HCT116 (cell line): Measurements from ENCODE around the gene SENP3. TPM values are rescaled to one million over a fixed set of nuclear protein-coding genes. Genes with fewer than 3 reads are reported as not detected.
A peak's percentile ranks its signal among the peaks of the same experiment; 100 is the strongest.

Source experiments
- ATAC-seq: fragments of 200-7000 bp; cut with Tn5 transposase; 2 replicates; pipeline ENCODE4 v1.9.1; 2020; ENCODE audit warnings: mild to moderate bottlenecking, moderate library complexity
- BruUV-seq: library from RNA; stranded (reverse); fragments of 400-500 nt; replicated peaks from 2 replicates; lab custom pipeline; 2021; lab: Mats Ljungman, UMichigan
- CTCF ChIA-PET: fragments of 300-600 bp; sonication (Branson Sonifier 250); formaldehyde crosslinking; loops from one replicate; lab custom pipeline; 2021; ENCODE audit warnings: antibody characterized with exemption; lab: Charles Lee
- POLR2A ChIA-PET: fragments of 300-600, 350-600 bp; sonication (Branson Sonifier 250); formaldehyde crosslinking; loops from one replicate; lab custom pipeline; 2021; ENCODE audit warnings: antibody characterized with exemption; lab: Charles Lee
- RAD21 ChIA-PET, 2 experiments: fragments of 300-600 bp; sonication (Branson Sonifier 250); formaldehyde crosslinking; loops; one replicate each; lab custom pipeline; 2023; ENCODE audit warnings: low total read pairs in 2 of 2; ENCODE audit not compliant: uncharacterized antibody in 2 of 2, unreplicated experiment in 2 of 2, low non-redundant PET in 1 of 2; lab: Charles Lee
- DNase-seq: peaks from one replicate; pipeline ENCODE4 v3.0.0-alpha.2; 2010; ENCODE audit warnings: low read depth, low spot score
- H2AFZ ChIP-seq: fragments of 200-600 bp; shearing (Covaris generic), sonication (generic); 2 replicates; pipeline ENCODE4 v1.6.1; 2017; ENCODE audit warnings: low read depth, mixed run types, mixed read lengths, antibody characterized with exemption, low read length; ENCODE audit not compliant: poor library complexity, severe bottlenecking
- H3K27ac ChIP-seq: 2 replicates; pipeline ENCODE4 v1.5.1; 2012; ENCODE audit warnings: low read depth, low read length
- H3K27me3 ChIP-seq: fragments of 200-600 bp; sonication (generic); 2 replicates; pipeline ENCODE4 v1.6.1; 2016; ENCODE audit warnings: mixed run types, low read length, mixed read lengths; ENCODE audit not compliant: insufficient read depth
- H3K36me3 ChIP-seq, 2 experiments: fragments of 200-500 bp in 1 of 2; fragments of 200-600 bp in 1 of 2; sonication (Bioruptor generic) in 1 of 2; sonication (generic) in 1 of 2; 2 replicates each; pipeline versions ENCODE4 v1.5.1 to v1.6.1; 2014 to 2016; ENCODE audit warnings: low read length in 2 of 2, inconsistent platforms in 1 of 2, mixed read lengths in 1 of 2, mixed run types in 1 of 2; ENCODE audit not compliant: insufficient read depth in 2 of 2, control insufficient read depth in 1 of 2
- H3K4me1 ChIP-seq, 2 experiments: fragments of 200-600 bp in 1 of 2; sonication (generic) in 1 of 2; 2 replicates each; pipeline versions ENCODE4 v1.5.1 to v1.6.1; 2012 to 2017; ENCODE audit warnings: low read length in 2 of 2, inconsistent platforms in 1 of 2, mild to moderate bottlenecking in 1 of 2, mixed read lengths in 1 of 2, mixed run types in 1 of 2, moderate library complexity in 1 of 2; ENCODE audit not compliant: insufficient read depth in 2 of 2, control insufficient read depth in 1 of 2
- H3K4me2 ChIP-seq: fragments of 200-600 bp; sonication (generic); 2 replicates; pipeline ENCODE4 v1.6.1; 2017; ENCODE audit warnings: mixed run types, low read length, mixed read lengths
- H3K4me3 ChIP-seq, 2 experiments: fragments of 200-600 bp in 1 of 2; sonication (generic) in 1 of 2; replicated peaks in 1 of 2; 2 replicates each; pipeline ENCODE4 v1.5.1; 2011 to 2016; ENCODE audit warnings: low read length in 2 of 2, control low read depth in 1 of 2, low read depth in 1 of 2, mild to moderate bottlenecking in 1 of 2, mixed read lengths in 1 of 2, mixed run types in 1 of 2
- H3K79me2 ChIP-seq: fragments of 200-600 bp; sonication (generic); 2 replicates; pipeline ENCODE4 v1.6.1; 2017; ENCODE audit warnings: mild to moderate bottlenecking, mixed run types, low read length, moderate library complexity, mixed read lengths; ENCODE audit not compliant: insufficient read depth
- H3K9ac ChIP-seq: fragments of 200-600 bp; sonication (generic); 2 replicates; pipeline ENCODE4 v1.6.1; 2016; ENCODE audit warnings: low read length, mixed read lengths
- H3K9me2 ChIP-seq: fragments of 200-600 bp; sonication (generic), shearing (Covaris generic); 2 replicates; pipeline ENCODE4 v1.6.1; 2017; ENCODE audit warnings: mixed run types, mild to moderate bottlenecking, moderate library complexity; ENCODE audit not compliant: insufficient read depth
- H3K9me3 ChIP-seq, 2 experiments: fragments of 200-500 bp in 1 of 2; fragments of 200-600 bp in 1 of 2; sonication (Bioruptor generic) in 1 of 2; sonication (generic) in 1 of 2; 2 replicates each; pipeline ENCODE4 v1.6.1; 2014 to 2017; ENCODE audit warnings: low read length in 2 of 2, mixed read lengths in 2 of 2, inconsistent platforms in 1 of 2, low read depth in 1 of 2, mild to moderate bottlenecking in 1 of 2, mixed run types in 1 of 2, moderate library complexity in 1 of 2; ENCODE audit not compliant: control insufficient read depth in 1 of 2, insufficient read depth in 1 of 2
- H4K20me1 ChIP-seq: fragments of 200-600 bp; sonication (generic), shearing (Covaris generic); 2 replicates; pipeline ENCODE4 v1.6.1; 2017; ENCODE audit warnings: mixed run types, mild to moderate bottlenecking, moderate library complexity; ENCODE audit not compliant: insufficient read depth
- CBX3 ChIP-seq: IDR thresholded peaks from 2 replicates; pipeline ENCODE4 v1.6.1; 2012; ENCODE audit warnings: low read depth
- ELF1 ChIP-seq: IDR thresholded peaks from 2 replicates; pipeline ENCODE4 v1.6.1; 2012; ENCODE audit warnings: low read depth, borderline replicate concordance
- EZH2 ChIP-seq: fragments of 200-600 bp; sonication (generic); IDR thresholded peaks from 2 replicates; pipeline ENCODE4 v1.6.1; 2017; ENCODE audit warnings: antibody characterized with exemption, mixed run types
- EZH2phosphoT487 ChIP-seq: fragments of 200-600 bp; IDR thresholded peaks from 2 replicates; pipeline ENCODE4 v1.6.1; 2018; ENCODE audit warnings: antibody characterized with exemption, borderline replicate concordance
- JUND ChIP-seq: IDR thresholded peaks from 2 replicates; pipeline ENCODE4 v1.6.1; 2012
- MAX ChIP-seq: IDR thresholded peaks from 2 replicates; pipeline ENCODE4 v1.6.1; 2012
- POLR2A ChIP-seq: IDR thresholded peaks from 2 replicates; pipeline ENCODE4 v1.7.0; 2011; ENCODE audit warnings: borderline replicate concordance; ENCODE audit not compliant: insufficient read depth, insufficient read length; ENCODE audit errors: extremely low read depth
- SRF ChIP-seq: IDR thresholded peaks from 2 replicates; pipeline ENCODE4 v1.6.1; 2012; ENCODE audit warnings: low read depth
- TCF7L2 ChIP-seq: IDR thresholded peaks from 2 replicates; pipeline ENCODE4 v1.7.0; 2011; ENCODE audit warnings: borderline replicate concordance, inconsistent platforms; ENCODE audit not compliant: insufficient read depth, insufficient read length; ENCODE audit errors: extremely low read depth
- ZFX ChIP-seq: fragments of 450-650 bp; IDR thresholded peaks from 2 replicates; pipeline ENCODE4 v1.6.1; 2017
- intact Hi-C: fragments of 100-400 bp; cut with micrococcal nuclease; formaldehyde crosslinking; loops from 2 replicates; pipeline ENCODE4 v1.10.0; 2022
- total RNA-seq: library from RNA; stranded (reverse); gene quantifications from one replicate; pipeline ENCODE4 v1.2.1, GENCODE V29; 2021; ENCODE audit not compliant: unreplicated experiment

SENP3 gene
- total RNA-seq, 1 experiment from 2014 or later: 73.8 TPM

GRCh38 chr17:7513850-7514419 is 47.8 kb upstream of the SENP3 start:
- Histone ChIP-seq H3K9ac (no peak overlapping the region), H3K4me1 (no peaks in the 10 kb centered on the region), H3K9me2 (no peaks in the 10 kb centered on the region), H2AFZ (no peak overlapping the region), H3K4me2 (no peak overlapping the region), H3K36me3 (peaks cover 34 to 55% of the 10 kb centered on the region in 2 experiments), H3K4me3 (no peak overlapping the region), H3K27me3 (no peaks in the 10 kb centered on the region), H3K9me3 (no peaks in the 10 kb centered on the region), H4K20me1 (no peaks in the 10 kb centered on the region), H3K27ac (no peak overlapping the region), H3K79me2 (peaks cover under 1% of the 10 kb centered on the region; the same call in 1 of the 2 replicates)
- ChIA-PET CTCF (interaction anchor here (1.1 to 3.9 kb wide), 7 partner anchors 9 to 527 kb away, joined by 4 to 37 read pairs (median 8); partner anchors contain the start of genes SENP3, TP53 and WRAP53), POLR2A (interaction anchor here (1.4 kb wide), 1 partner anchor 46 kb away, joined by 3 read pairs; no protein-coding TSS in a partner anchor), RAD21 (no interaction called here)
- TF ChIP-seq JUND: no peak
- BruUV-seq: TSS peak; percentile 70
- intact Hi-C loops: loop anchor here (1.0 to 5.0 kb wide), 2 partner anchors 47 to 173 kb away; partner anchors contain the start of genes SENP3, TP53 and WRAP53
- ATAC-seq: no peak
- DNase-seq: no peak

- no peak overlapping the region for H3K27ac ChIP-seq
- no peaks in the 10 kb centered on the region for H3K27me3 ChIP-seq
- no peak overlapping the region for H3K4me2 ChIP-seq
- RAD21 ChIA-PET: no interaction called here
- ATAC-seq (no peak), DNase-seq (no peak)
- H3K9me3 ChIP-seq: no peaks in the 10 kb centered on the region
- H3K4me3 ChIP-seq: no peak overlapping the region
- H3K9ac ChIP-seq: no peak overlapping the region
- no peaks in the 10 kb centered on the region for H3K9me2 ChIP-seq
- H3K4me1 ChIP-seq: no peaks in the 10 kb centered on the region
- no peak overlapping the region for H2AFZ ChIP-seq
- POLR2A ChIA-PET: no interaction called here
- no TSS peak for BruUV-seq
- intact Hi-C loops: no loop called here
- CTCF ChIA-PET: interaction anchor here (1.3 to 3.9 kb wide), 3 partner anchors 26 to 160 kb away, joined by 3 to 37 read pairs (median 8); partner anchors contain the start of gene SENP3
- no peak for TF ChIP-seq JUND
- no peak for TF ChIP-seq EZH2phosphoT487
- no peak for TF ChIP-seq POLR2A
- no peak for TF ChIP-seq CBX3
- TF ChIP-seq ELF1: no peak
- TF ChIP-seq SRF: no peak
- TF ChIP-seq EZH2: no peak
- TF ChIP-seq MAX: no peak
- TF ChIP-seq ZFX: no peak
- TF ChIP-seq TCF7L2: no peak
- H3K79me2 ChIP-seq: no peaks in the 10 kb centered on the region
- H4K20me1 ChIP-seq: no peaks in the 10 kb centered on the region
- H3K36me3 ChIP-seq: peaks cover 16 to 36% of the 10 kb centered on the region in 2 experiments
Measured at GRCh38 chr17:7515911-7516610, 45.7 kb upstream of the SENP3 start.
